ENCODE measurements around the gene UHRF1.

The UHRF1 gene

GRCh38 chr19:4984106-4984380 lies 74.7 kb downstream of the UHRF1 start:
- no peak overlapping the region for H3K4me3 ChIP-seq (ENCODE audit: low read length)
- no peak for DNase-seq (ENCODE audit: low read depth)
- TF ChIP-seq, protein P1, sequence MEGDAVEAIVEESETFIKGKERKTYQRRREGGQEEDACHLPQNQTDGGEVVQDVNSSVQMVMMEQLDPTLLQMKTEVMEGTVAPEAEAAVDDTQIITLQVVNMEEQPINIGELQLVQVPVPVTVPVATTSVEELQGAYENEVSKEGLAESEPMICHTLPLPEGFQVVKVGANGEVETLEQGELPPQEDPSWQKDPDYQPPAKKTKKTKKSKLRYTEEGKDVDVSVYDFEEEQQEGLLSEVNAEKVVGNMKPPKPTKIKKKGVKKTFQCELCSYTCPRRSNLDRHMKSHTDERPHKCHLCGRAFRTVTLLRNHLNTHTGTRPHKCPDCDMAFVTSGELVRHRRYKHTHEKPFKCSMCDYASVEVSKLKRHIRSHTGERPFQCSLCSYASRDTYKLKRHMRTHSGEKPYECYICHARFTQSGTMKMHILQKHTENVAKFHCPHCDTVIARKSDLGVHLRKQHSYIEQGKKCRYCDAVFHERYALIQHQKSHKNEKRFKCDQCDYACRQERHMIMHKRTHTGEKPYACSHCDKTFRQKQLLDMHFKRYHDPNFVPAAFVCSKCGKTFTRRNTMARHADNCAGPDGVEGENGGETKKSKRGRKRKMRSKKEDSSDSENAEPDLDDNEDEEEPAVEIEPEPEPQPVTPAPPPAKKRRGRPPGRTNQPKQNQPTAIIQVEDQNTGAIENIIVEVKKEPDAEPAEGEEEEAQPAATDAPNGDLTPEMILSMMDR (conservative IDR thresholded peaks at IDR 0.05; ENCODE audit: low read depth, low read length), result no peak

- no peak for DNase-seq (ENCODE audit: low read depth)
- TF ChIP-seq, protein P1 (conservative IDR thresholded peaks at IDR 0.05; ENCODE audit: low read depth, low read length), result no peak
- no peak overlapping the region for H3K4me3 ChIP-seq (ENCODE audit: low read length)
These were observed 75.2 kb downstream of the UHRF1 start for GRCh38 chr19:4984438-4984990.

- DNase-seq (ENCODE audit: low read depth), result no peak
- TF ChIP-seq, protein P1 (conservative IDR thresholded peaks at IDR 0.05; ENCODE audit: low read depth, low read length), result no peak
- no peak overlapping the region for H3K4me3 ChIP-seq (ENCODE audit: low read length)
These were observed 76.3 kb downstream of the UHRF1 start for GRCh38 chr19:4985551-4985991.

DNA sequence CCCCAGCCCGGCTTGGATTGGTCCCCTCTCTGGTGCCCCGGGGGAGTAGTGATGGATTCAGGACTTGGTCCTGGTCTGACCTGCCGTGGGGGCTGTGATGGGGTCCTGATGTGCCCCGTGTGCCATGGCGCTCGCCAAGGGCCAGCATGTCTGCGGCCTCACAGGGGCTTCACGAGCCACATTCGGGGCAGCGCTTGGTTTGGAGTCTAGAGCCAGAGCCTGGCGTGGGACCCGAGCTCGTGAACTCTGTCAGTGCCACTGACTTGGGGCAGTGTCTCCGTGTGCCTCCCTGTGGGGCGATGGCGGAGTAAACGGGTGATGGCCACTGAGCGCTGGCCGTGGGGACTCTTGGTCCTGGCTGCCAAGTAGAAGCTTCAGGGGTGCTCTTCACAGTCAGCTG lies 76.8 kb downstream of the UHRF1 start:
- DNase-seq (ENCODE audit: low read depth), result no peak
- TF ChIP-seq, protein P1 (conservative IDR thresholded peaks at IDR 0.05; ENCODE audit: low read depth, low read length), result no peak
- H3K4me3 ChIP-seq (ENCODE audit: low read length), result no peak overlapping the region

GRCh38 chr19:4986471-4986891 lies 77.2 kb downstream of the UHRF1 start:
- TF ChIP-seq, protein P1 (conservative IDR thresholded peaks at IDR 0.05; ENCODE audit: low read depth, low read length), result no peak
- no peak overlapping the region for H3K4me3 ChIP-seq (ENCODE audit: low read length)
- no peak for DNase-seq (ENCODE audit: low read depth)

GRCh38 chr19:4987256-4987655 lies 78.0 kb downstream of the UHRF1 start:
- TF ChIP-seq, protein P1 (conservative IDR thresholded peaks at IDR 0.05; ENCODE audit: low read depth, low read length), result no peak
- H3K4me3 ChIP-seq (ENCODE audit: low read length), result no peak overlapping the region
- DNase-seq (ENCODE audit: low read depth), result no peak

GRCh38 chr19:4987692-4988370 lies 78.5 kb downstream of the UHRF1 start:
- TF ChIP-seq, protein P1 (conservative IDR thresholded peaks at IDR 0.05; ENCODE audit: low read depth, low read length), result no peak
- DNase-seq (ENCODE audit: low read depth), result no peak
- H3K4me3 ChIP-seq (ENCODE audit: low read length), result no peak overlapping the region
